Endodermal cell (in vitro differentiated cells): Measurements from ENCODE around the gene STK39. TPM values are rescaled to one million over a fixed set of nuclear protein-coding genes. Genes with fewer than 3 reads are reported as not detected.

ENCODE experiments used
- DNase-seq: peaks from one replicate; pipeline ENCODE4 v3.0.0-alpha.2; 2017
- H3K27ac ChIP-seq: 2 replicates; pipeline ENCODE4 v1.5.1; 2013; ENCODE audit warnings: mild to moderate bottlenecking, low read depth, low read length, moderate library complexity
- H3K27me3 ChIP-seq: 2 replicates; pipeline ENCODE4 v1.6.1; 2013; ENCODE audit warnings: mild to moderate bottlenecking, low read length, moderate library complexity; ENCODE audit not compliant: insufficient read depth, control insufficient read depth, poor library complexity, severe bottlenecking
- H3K36me3 ChIP-seq: 2 replicates; pipeline ENCODE4 v1.7.0; 2013; ENCODE audit warnings: mild to moderate bottlenecking, low read length, moderate library complexity; ENCODE audit not compliant: control insufficient read depth, insufficient read depth
- H3K4me1 ChIP-seq: one replicate; pipeline ENCODE4 v1.7.0; 2013; ENCODE audit warnings: low read length; ENCODE audit not compliant: control insufficient read depth, insufficient read depth
- H3K4me3 ChIP-seq: 2 replicates; pipeline ENCODE4 v1.5.1; 2013; ENCODE audit warnings: mild to moderate bottlenecking, low read length, moderate library complexity
- H3K9ac ChIP-seq: 2 replicates; pipeline ENCODE4 v1.6.1; 2013; ENCODE audit warnings: mild to moderate bottlenecking, low read length, moderate library complexity; ENCODE audit not compliant: poor library complexity, severe bottlenecking; ENCODE audit errors: extremely low read depth
- H3K9me3 ChIP-seq: 2 replicates; pipeline ENCODE4 v1.6.1; 2013; ENCODE audit warnings: mild to moderate bottlenecking, low read length, moderate library complexity; ENCODE audit not compliant: control insufficient read depth
- H3K27ac Mint-ChIP-seq: 2 replicates; pipeline ENCODE4 v1.8.0; 2020; ENCODE audit warnings: mixed read lengths
- H3K27me3 Mint-ChIP-seq: 2 replicates; pipeline ENCODE4 v1.8.0; 2021; ENCODE audit warnings: mild to moderate bottlenecking, mixed read lengths; ENCODE audit not compliant: insufficient read depth
- H3K36me3 Mint-ChIP-seq: 2 replicates; pipeline ENCODE4 v1.8.0; 2020; ENCODE audit warnings: low read depth, mixed read lengths
- H3K4me1 Mint-ChIP-seq: 2 replicates; pipeline ENCODE4 v1.8.0; 2020; ENCODE audit warnings: mixed read lengths
- H3K4me3 Mint-ChIP-seq: 2 replicates; pipeline ENCODE4 v1.8.0; 2020; ENCODE audit warnings: mild to moderate bottlenecking, moderate library complexity, mixed read lengths
- H3K9me3 Mint-ChIP-seq: 2 replicates; pipeline ENCODE4 v1.8.0; 2020; ENCODE audit warnings: mild to moderate bottlenecking, mixed read lengths
- CTCF ChIP-seq: fragments of 200-600 bp; sonication (generic); conservative IDR thresholded peaks from 2 replicates; pipeline ENCODE4 v1.5.0; 2021; ENCODE audit warnings: antibody characterized with exemption, mild to moderate bottlenecking
- WGBS, 2 experiments: methylation state at CpG; one replicate each; pipeline versions ENCODE4 v1.1.5 to v1.1.7; 2013; ENCODE audit warnings: missing lambda C conversion rate in 2 of 2, mixed read lengths in 1 of 2; ENCODE audit not compliant: insufficient coverage in 1 of 2, insufficient read length in 1 of 2; 5-methylcytosine and 5-hydroxymethylcytosine counted together
- total RNA-seq, 2 donors: library from RNA; stranded (reverse); fragmentation: NEBNext Ultra II Directional in 1 of 2; extraction: Animal tissue kit (Norgen Biotek cat#: 25700) in 1 of 2; gene quantifications; 2 replicates in 1 of 2; 3 replicates in 1 of 2; pipeline ENCODE4 v1.2.1, GENCODE V29; 2021

STK39 gene
- total RNA-seq, 2 donors from 2014 or later, result 22.3 to 31.5 TPM

DNA sequence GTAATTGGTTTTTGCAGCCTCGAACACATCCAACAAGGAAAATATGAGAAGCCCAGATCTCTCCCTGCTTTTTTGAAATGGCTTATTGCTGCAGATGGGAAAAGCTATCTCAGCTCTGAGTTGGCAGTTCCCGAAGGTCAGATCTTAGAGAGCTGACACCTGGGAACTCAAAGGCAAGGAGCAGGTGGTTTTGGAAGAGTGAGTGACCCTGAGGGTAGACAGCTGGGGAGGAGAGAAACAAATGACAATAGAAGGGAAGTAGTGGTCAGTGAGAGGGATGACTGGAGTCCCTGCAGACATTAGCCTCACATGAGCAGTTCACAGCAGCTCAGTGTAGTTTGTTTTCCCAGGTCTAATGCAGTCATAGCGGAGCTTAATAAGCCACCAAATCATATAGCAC is 317.9 kb downstream of the STK39 start:
- H3K4me3 ChIP-seq, result no peak overlapping the region
- WGBS, 2 experiments, result 93 to 100% methylated on average over 1 to 3 of the region's 3 CpGs
- Mint-ChIP-seq H3K27me3 (no peaks in the 10 kb centered on the region), H3K9me3 (no peaks in the 10 kb centered on the region), H3K4me3 (no peak overlapping the region), H3K4me1 (no peaks in the 10 kb centered on the region), H3K27ac (no peak overlapping the region), H3K36me3 (no peaks in the 10 kb centered on the region)
- H3K27me3 ChIP-seq, result no peaks in the 10 kb centered on the region
- no peaks in the 10 kb centered on the region for H3K4me1 ChIP-seq
- H3K27ac ChIP-seq, result no peak overlapping the region
- no peak for DNase-seq
- no peaks in the 10 kb centered on the region for H3K9me3 ChIP-seq
- H3K9ac ChIP-seq, result no peak overlapping the region
- H3K36me3 ChIP-seq, result no peaks in the 10 kb centered on the region
- no peak for TF ChIP-seq CTCF

- no peaks in the 10 kb centered on the region for H3K36me3 ChIP-seq
- Mint-ChIP-seq H3K4me1 (no peaks in the 10 kb centered on the region), H3K27me3 (no peaks in the 10 kb centered on the region), H3K9me3 (no peaks in the 10 kb centered on the region), H3K36me3 (no peaks in the 10 kb centered on the region), H3K4me3 (no peak overlapping the region), H3K27ac (no peak overlapping the region)
- H3K9me3 ChIP-seq, result no peaks in the 10 kb centered on the region
- WGBS, 2 experiments, result 93 to 98% methylated on average over 5 to 6 of the region's 6 CpGs
- no peak for TF ChIP-seq CTCF
- H3K4me3 ChIP-seq, result no peak overlapping the region
- DNase-seq, result no peak
- no peaks in the 10 kb centered on the region for H3K27me3 ChIP-seq
- H3K9ac ChIP-seq, result no peak overlapping the region
- no peak overlapping the region for H3K27ac ChIP-seq
- no peaks in the 10 kb centered on the region for H3K4me1 ChIP-seq
These were observed 319.0 kb downstream of the STK39 start for GRCh38 chr2:167928434-167928833.

GRCh38 chr2:167925758-167926157 is 321.6 kb downstream of the STK39 start:
- no peak overlapping the region for H3K4me3 ChIP-seq
- H3K27ac ChIP-seq, result no peak overlapping the region
- H3K9me3 Mint-ChIP-seq, result peaks cover 2% of the 10 kb centered on the region
- no peaks in the 10 kb centered on the region for H3K4me1 Mint-ChIP-seq
- H3K36me3 Mint-ChIP-seq, result no peaks in the 10 kb centered on the region
- H3K9me3 ChIP-seq, result no peaks in the 10 kb centered on the region
- 82 to 100% methylated on average over 2 of the region's 2 CpGs for WGBS, 2 experiments
- no peak for TF ChIP-seq CTCF
- no peaks in the 10 kb centered on the region for H3K36me3 ChIP-seq
- no peak for DNase-seq
- H3K4me3 Mint-ChIP-seq, result no peak overlapping the region
- H3K27ac Mint-ChIP-seq, result no peak overlapping the region
- no peaks in the 10 kb centered on the region for H3K4me1 ChIP-seq
- no peaks in the 10 kb centered on the region for H3K27me3 Mint-ChIP-seq
- H3K9ac ChIP-seq, result no peak overlapping the region
- H3K27me3 ChIP-seq, result no peaks in the 10 kb centered on the region
